Peyer's patch (tissue), 4 donors: ENCODE results near the gene OSBPL9.

Experiments
- POLR2A ChIP-seq, 2 donors: fragments of 450-650 bp; IDR thresholded peaks; one replicate each; pipeline ENCODE4 v1.5.1; 2017; ENCODE audit warnings: antibody characterized with exemption in 2 of 2, mild to moderate bottlenecking in 2 of 2, moderate library complexity in 2 of 2
- TF ChIP-seq, protein P1 (sequence below), 6 experiments: fragments of 450-650 bp in 4 of 6; fragments of 200-600 bp in 2 of 6; sonication (generic) in 1 of 6; IDR thresholded peaks; one replicate each; pipeline ENCODE4 v1.5.1; 2017 to 2019; ENCODE audit warnings: antibody characterized with exemption in 6 of 6, mild to moderate bottlenecking in 3 of 6, moderate library complexity in 1 of 6

GRCh38 chr1:51818487-51818886 lies 201.6 kb downstream of the OSBPL9 start:
- TF ChIP-seq POLR2A (IDR thresholded peaks at IDR 0.05) = no peak
- TF ChIP-seq, protein P1, sequence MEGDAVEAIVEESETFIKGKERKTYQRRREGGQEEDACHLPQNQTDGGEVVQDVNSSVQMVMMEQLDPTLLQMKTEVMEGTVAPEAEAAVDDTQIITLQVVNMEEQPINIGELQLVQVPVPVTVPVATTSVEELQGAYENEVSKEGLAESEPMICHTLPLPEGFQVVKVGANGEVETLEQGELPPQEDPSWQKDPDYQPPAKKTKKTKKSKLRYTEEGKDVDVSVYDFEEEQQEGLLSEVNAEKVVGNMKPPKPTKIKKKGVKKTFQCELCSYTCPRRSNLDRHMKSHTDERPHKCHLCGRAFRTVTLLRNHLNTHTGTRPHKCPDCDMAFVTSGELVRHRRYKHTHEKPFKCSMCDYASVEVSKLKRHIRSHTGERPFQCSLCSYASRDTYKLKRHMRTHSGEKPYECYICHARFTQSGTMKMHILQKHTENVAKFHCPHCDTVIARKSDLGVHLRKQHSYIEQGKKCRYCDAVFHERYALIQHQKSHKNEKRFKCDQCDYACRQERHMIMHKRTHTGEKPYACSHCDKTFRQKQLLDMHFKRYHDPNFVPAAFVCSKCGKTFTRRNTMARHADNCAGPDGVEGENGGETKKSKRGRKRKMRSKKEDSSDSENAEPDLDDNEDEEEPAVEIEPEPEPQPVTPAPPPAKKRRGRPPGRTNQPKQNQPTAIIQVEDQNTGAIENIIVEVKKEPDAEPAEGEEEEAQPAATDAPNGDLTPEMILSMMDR (IDR thresholded peaks at IDR 0.05) = no peak
